Psoas muscle (tissue), 8 donors: ENCODE data around the gene RPTOR. TPM values are rescaled to one million over a fixed set of nuclear protein-coding genes. Genes with fewer than 3 reads are reported as not detected.
A peak's percentile ranks its signal among the peaks of the same experiment; 100 is the strongest.

Experiments
- ATAC-seq, 4 donors: fragments of 200-7000 bp; cut with Tn5 transposase; one replicate each; pipeline ENCODE4 v1.9.1; 2020; ENCODE audit warnings: moderate library complexity in 3 of 4, mild to moderate bottlenecking in 2 of 4
- DNase-seq, 2 donors: peaks; one replicate each; pipeline ENCODE4 v3.0.0-alpha.2; 2020
- H3K27ac ChIP-seq: fragments of 200-600 bp; one replicate; pipeline ENCODE4 v1.8.0; 2022
- H3K27me3 ChIP-seq, 3 donors: fragments of 200-600 bp in 1 of 3; one replicate each; pipeline versions ENCODE4 v1.6.1 to v1.8.0; 2013 to 2022; ENCODE audit warnings: low read length in 2 of 3, mild to moderate bottlenecking in 2 of 3, moderate library complexity in 1 of 3; ENCODE audit not compliant: insufficient read depth in 3 of 3
- H3K36me3 ChIP-seq, 2 donors: fragments of 200-600 bp in 1 of 2; one replicate each; pipeline versions ENCODE4 v1.6.1 to v1.8.0; 2013 to 2022; ENCODE audit warnings: low read depth in 1 of 2, mild to moderate bottlenecking in 1 of 2, moderate library complexity in 1 of 2; ENCODE audit not compliant: insufficient read depth in 1 of 2
- H3K4me1 ChIP-seq: fragments of 200-600 bp; one replicate; pipeline ENCODE4 v1.8.0; 2022
- H3K4me3 ChIP-seq: fragments of 200-600 bp; one replicate; pipeline ENCODE4 v1.8.0; 2022; ENCODE audit warnings: mild to moderate bottlenecking
- H3K9me3 ChIP-seq: fragments of 200-600 bp; one replicate; pipeline ENCODE4 v1.8.0; 2022
- WGBS, 3 donors: extraction: QIAGEN DNeasy Blood & Tissue Kit; methylation state at CpG; one replicate each; pipeline versions ENCODE4 v1.1.6 to v1.1.7; 2013; 5-methylcytosine and 5-hydroxymethylcytosine counted together
- intact Hi-C, 2 donors: fragments of 100-400 bp; cut with DNase I; formaldehyde crosslinking; loops; one replicate each; pipeline versions ENCODE4 v1.11.0 to v1.14.2; 2022
- polyA plus RNA-seq, 3 donors: library from polyadenylated mRNA; stranded (reverse); fragments of 200-250 nt; gene quantifications; one replicate each; pipeline ENCODE4 v1.2.3, GENCODE V29; 2013
- total RNA-seq, 4 donors: library from RNA; stranded (reverse); fragmentation: NEBNext Ultra II Directional in 2 of 4; extraction: Animal tissue kit (Norgen Biotek cat#: 25700) in 2 of 4; gene quantifications; one replicate each; pipeline versions ENCODE4 v1.2.1 to v1.2.4, GENCODE V29; 2021 to 2023
- TF ChIP-seq, protein P1 (sequence below): fragments of 200-600 bp; IDR thresholded peaks from one replicate; pipeline ENCODE4 v1.8.0; 2022; ENCODE audit warnings: antibody characterized with exemption
- donor health status: healthy with polysubstance abuse.
- donor health status: DM: no; HTN: no; CAD: no; lungs with moderate emphysema.
- donor health status: Bipolar disorder and iron deficiency.
- donor health status: healthy.
- donor health status: DM: yes; HTN: yes; CAD: no.
- donor health status: DM: no; HTN: no; CAD: no.
- donor health status: DM: no; HTN: no; CAD: no.
- donor health status: DM: yes; HTN: yes; CAD: no.

RPTOR gene
- total and polyA plus RNA-seq, 7 donors = 13.6 to 82.2 (median 32.5) TPM

DNA sequence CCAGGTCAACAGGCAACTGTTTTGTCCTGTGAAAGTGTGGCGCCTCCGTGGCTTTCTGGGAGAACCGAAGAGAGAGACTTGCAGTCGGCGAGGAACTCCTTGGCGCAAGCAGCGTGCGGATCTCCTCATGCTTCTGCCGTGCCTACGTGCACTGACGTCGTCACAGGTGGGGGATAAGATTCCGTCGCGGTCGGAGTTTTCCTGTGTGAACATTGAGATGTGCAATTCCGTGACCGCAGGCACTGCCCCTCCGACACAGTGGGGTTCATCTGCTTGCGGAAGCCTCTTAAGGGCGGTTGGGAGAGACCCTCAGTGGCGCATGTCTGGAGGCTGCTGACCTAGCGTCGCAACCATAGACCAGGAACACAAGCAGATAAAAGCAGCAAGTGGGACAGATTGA, 234.7 kb downstream of the RPTOR start:
- TF ChIP-seq, protein P1, sequence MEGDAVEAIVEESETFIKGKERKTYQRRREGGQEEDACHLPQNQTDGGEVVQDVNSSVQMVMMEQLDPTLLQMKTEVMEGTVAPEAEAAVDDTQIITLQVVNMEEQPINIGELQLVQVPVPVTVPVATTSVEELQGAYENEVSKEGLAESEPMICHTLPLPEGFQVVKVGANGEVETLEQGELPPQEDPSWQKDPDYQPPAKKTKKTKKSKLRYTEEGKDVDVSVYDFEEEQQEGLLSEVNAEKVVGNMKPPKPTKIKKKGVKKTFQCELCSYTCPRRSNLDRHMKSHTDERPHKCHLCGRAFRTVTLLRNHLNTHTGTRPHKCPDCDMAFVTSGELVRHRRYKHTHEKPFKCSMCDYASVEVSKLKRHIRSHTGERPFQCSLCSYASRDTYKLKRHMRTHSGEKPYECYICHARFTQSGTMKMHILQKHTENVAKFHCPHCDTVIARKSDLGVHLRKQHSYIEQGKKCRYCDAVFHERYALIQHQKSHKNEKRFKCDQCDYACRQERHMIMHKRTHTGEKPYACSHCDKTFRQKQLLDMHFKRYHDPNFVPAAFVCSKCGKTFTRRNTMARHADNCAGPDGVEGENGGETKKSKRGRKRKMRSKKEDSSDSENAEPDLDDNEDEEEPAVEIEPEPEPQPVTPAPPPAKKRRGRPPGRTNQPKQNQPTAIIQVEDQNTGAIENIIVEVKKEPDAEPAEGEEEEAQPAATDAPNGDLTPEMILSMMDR = no peak
- H3K36me3 ChIP-seq = no peaks in the 10 kb centered on the region
- no peaks in the 10 kb centered on the region for H3K9me3 ChIP-seq
- intact Hi-C loops = no loop called here
- 95 to 98% (median 96%) methylated on average over 24 of the region's 24 CpGs for WGBS, 3 donors
- H3K27me3 ChIP-seq = no peaks in the 10 kb centered on the region
- H3K4me3 ChIP-seq = no peak overlapping the region
- H3K4me1 ChIP-seq = peaks cover 32% of the 10 kb centered on the region
- ATAC-seq = no peak
- no peak for DNase-seq
- H3K27ac ChIP-seq = no peak overlapping the region

DNA sequence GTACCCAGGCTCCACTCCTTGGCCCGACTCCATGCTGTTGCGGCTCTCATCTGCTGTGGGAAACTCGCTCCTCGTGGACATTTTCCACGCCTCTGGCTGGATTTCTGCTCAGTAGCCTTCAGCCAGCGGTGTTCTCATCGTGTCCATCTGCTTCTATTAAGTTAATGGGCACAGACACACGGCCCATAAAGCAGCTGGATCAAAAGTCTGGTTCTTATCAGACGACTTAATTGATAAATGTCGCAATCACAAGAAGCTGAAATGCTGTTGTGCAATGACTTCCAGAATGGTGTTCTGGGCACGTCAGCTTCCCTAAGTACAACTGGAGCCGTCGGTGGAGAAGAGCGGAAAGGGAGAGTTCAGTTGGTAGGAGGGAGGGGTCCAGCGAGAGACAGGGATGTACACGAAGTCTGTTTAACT, 235.3 kb downstream of the RPTOR start:
- Histone ChIP-seq H3K27ac (no peak overlapping the region), H3K4me1 (peaks cover 29% of the 10 kb centered on the region), H3K27me3 (no peaks in the 10 kb centered on the region), H3K9me3 (no peaks in the 10 kb centered on the region), H3K4me3 (no peak overlapping the region), H3K36me3 (no peaks in the 10 kb centered on the region)
- DNase-seq = no peak
- WGBS, 3 donors = 63 to 76% (median 66%) methylated on average over 16 of the region's 16 CpGs
- no peak for ATAC-seq
- TF ChIP-seq, protein P1 = no peak
- intact Hi-C loops = no loop called here

DNA sequence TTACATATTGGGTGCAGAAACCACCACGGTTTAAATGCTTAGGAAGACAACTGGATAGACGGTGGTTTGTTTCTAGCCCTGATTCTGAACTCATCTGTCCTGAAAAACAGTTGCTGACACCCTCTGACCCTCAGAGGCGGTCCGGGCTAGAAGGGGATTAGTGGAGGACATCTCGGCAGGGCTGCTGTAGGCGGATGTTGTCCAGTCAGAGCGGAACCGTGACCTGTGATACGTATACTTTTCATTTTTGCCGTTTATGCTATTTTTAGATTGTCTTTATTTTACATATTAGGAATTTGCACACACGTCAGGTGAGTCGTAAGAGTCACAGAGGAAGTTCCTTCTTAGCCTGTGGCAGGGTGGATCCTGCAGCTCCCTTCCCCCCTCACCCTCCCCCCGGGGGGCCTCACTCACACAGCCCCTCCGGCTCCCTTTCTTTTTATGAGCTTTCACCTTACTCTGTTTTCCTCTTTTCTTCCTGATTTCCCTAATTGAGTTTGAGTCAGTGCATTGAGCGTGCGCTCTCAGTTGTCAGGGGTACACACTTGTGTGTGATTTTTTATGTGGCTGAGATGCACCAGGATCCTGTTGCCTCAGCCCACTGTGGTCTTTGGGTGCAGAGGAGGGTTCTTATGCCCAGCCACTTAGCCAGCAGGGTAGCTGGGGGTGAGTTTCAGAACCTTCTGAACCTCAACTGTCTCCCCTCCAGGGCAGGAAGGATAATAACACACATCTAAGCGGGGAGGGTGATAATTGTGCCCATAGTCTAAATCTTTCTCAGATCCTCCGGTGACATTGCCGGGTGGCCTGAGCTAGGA, 236.0 kb downstream of the RPTOR start:
- no peaks in the 10 kb centered on the region for H3K9me3 ChIP-seq
- peaks cover 30% of the 10 kb centered on the region for H3K4me1 ChIP-seq
- no peaks in the 10 kb centered on the region for H3K36me3 ChIP-seq
- ATAC-seq = no peak
- no peak for DNase-seq
- peak overlapping the region; percentile 70 for H3K27ac ChIP-seq
- H3K4me3 ChIP-seq = no peak overlapping the region
- intact Hi-C loops = no loop called here
- WGBS, 3 donors = 70 to 83% (median 72%) methylated on average over 19 of the region's 19 CpGs
- H3K27me3 ChIP-seq = no peaks in the 10 kb centered on the region
- TF ChIP-seq, protein P1 = no peak

DNA sequence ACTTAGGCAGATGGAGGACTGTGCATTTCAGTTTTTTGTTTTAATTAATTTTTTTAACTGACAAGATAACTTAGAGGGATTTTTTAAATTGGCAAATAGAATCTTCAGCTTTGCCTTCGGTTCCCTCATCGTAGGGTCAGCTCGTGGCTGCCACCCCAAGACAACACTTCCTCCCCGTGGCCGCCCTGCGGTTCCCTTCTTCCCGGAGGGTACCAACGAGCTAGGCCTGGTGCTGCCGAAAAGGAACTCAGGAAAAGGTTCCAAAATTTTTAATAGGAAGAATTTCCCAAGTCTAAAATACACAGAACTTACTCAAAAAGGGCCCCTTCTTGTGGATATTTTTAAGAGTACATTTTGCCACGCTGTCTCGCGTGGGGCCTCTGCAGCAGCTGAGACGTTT, 236.6 kb downstream of the RPTOR start:
- H3K36me3 ChIP-seq = no peaks in the 10 kb centered on the region
- H3K4me3 ChIP-seq = no peak overlapping the region
- intact Hi-C loops = no loop called here
- ATAC-seq = no peak
- H3K9me3 ChIP-seq = no peaks in the 10 kb centered on the region
- TF ChIP-seq, protein P1 = no peak
- no peaks in the 10 kb centered on the region for H3K27me3 ChIP-seq
- H3K4me1 ChIP-seq = peaks cover 35% of the 10 kb centered on the region
- no peak for DNase-seq
- 75 to 93% (median 85%) methylated on average over 13 of the region's 13 CpGs for WGBS, 3 donors
- peak overlapping the region; percentile 70 for H3K27ac ChIP-seq
